Uterus (tissue), 2 donors: ENCODE measurements around the gene PTPRM.

Experiments used
- POLR2A ChIP-seq, 2 donors: fragments of 450-650 bp; IDR thresholded peaks; one replicate each; pipeline ENCODE4 v1.6.1; 2016; ENCODE audit warnings: antibody characterized with exemption in 2 of 2, mild to moderate bottlenecking in 1 of 2, moderate library complexity in 1 of 2
- TF ChIP-seq, protein P1 (sequence below), 4 experiments: fragments of 200-600 bp in 2 of 4; fragments of 450-650 bp in 2 of 4; sonication (generic) in 2 of 4; IDR thresholded peaks; one replicate each; pipeline ENCODE4 v1.5.1; 2016 to 2019; ENCODE audit warnings: antibody characterized with exemption in 4 of 4, mild to moderate bottlenecking in 2 of 4, moderate library complexity in 1 of 4

DNA sequence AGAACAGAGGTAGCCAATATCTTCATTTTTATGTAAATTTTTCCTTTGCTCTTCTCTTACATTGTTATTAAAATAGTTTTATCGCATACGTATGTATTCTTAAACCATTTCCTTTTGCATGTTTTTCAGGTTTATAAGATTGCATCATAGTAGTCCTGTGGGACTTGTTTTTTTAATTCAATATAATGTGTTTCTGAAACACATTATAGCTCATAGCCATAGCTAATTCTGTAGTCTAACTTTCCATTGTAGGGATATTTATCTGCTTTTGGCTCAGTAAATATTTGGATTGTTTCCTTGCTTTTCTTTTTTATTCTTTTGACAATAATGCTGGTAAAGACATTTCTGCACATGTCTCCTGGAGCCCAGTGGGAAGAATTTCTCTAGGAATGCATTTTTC is 484.3 kb downstream of the PTPRM start:
- TF ChIP-seq, protein P1, sequence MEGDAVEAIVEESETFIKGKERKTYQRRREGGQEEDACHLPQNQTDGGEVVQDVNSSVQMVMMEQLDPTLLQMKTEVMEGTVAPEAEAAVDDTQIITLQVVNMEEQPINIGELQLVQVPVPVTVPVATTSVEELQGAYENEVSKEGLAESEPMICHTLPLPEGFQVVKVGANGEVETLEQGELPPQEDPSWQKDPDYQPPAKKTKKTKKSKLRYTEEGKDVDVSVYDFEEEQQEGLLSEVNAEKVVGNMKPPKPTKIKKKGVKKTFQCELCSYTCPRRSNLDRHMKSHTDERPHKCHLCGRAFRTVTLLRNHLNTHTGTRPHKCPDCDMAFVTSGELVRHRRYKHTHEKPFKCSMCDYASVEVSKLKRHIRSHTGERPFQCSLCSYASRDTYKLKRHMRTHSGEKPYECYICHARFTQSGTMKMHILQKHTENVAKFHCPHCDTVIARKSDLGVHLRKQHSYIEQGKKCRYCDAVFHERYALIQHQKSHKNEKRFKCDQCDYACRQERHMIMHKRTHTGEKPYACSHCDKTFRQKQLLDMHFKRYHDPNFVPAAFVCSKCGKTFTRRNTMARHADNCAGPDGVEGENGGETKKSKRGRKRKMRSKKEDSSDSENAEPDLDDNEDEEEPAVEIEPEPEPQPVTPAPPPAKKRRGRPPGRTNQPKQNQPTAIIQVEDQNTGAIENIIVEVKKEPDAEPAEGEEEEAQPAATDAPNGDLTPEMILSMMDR (IDR thresholded peaks at IDR 0.05): no peak
- no peak for TF ChIP-seq POLR2A (IDR thresholded peaks at IDR 0.05)
